Lung (tissue), 12 donors: ENCODE data around the gene BPIFB2. TPM values are rescaled to one million over a fixed set of nuclear protein-coding genes. Genes with fewer than 3 reads are reported as not detected.

Experiments used
- ATAC-seq: fragments of 200-7000 bp; cut with Tn5 transposase; one replicate; pipeline ENCODE4 v1.9.1; 2020; ENCODE audit warnings: moderate number of reproducible peaks; ENCODE audit not compliant: insufficient read depth, low FRiP score
- DNase-seq, 3 donors: peaks; one replicate each; pipeline ENCODE4 v3.0.0-alpha.2; 2013 to 2017
- H3K27ac ChIP-seq, 2 donors: one replicate each; pipeline ENCODE4 v1.5.1; 2013; ENCODE audit warnings: mild to moderate bottlenecking in 2 of 2, moderate library complexity in 2 of 2, control low read depth in 1 of 2, inconsistent platforms in 1 of 2, low read depth in 1 of 2, low read length in 1 of 2
- H3K27me3 ChIP-seq, 3 donors: one replicate each; pipeline ENCODE4 v1.5.1; 2013; ENCODE audit warnings: low read length in 2 of 3; ENCODE audit not compliant: control insufficient read depth in 3 of 3, insufficient read depth in 3 of 3
- H3K36me3 ChIP-seq, 4 donors: one replicate each; pipeline ENCODE4 v1.5.1; 2013; ENCODE audit warnings: low read length in 4 of 4, mild to moderate bottlenecking in 1 of 4, moderate library complexity in 1 of 4; ENCODE audit not compliant: control insufficient read depth in 4 of 4, insufficient read depth in 4 of 4
- H3K4me1 ChIP-seq, 5 donors: one replicate each; pipeline ENCODE4 v1.5.1; 2013; ENCODE audit warnings: low read length in 5 of 5, mild to moderate bottlenecking in 2 of 5, moderate library complexity in 1 of 5; ENCODE audit not compliant: control insufficient read depth in 5 of 5, insufficient read depth in 5 of 5
- H3K4me3 ChIP-seq: one replicate; pipeline ENCODE4 v1.5.1; 2013; ENCODE audit warnings: mild to moderate bottlenecking, control low read depth, moderate library complexity
- H3K9ac ChIP-seq, 2 donors: one replicate each; pipeline ENCODE4 v1.5.1; 2013; ENCODE audit warnings: low read length in 2 of 2, control low read depth in 1 of 2; ENCODE audit not compliant: insufficient read depth in 1 of 2
- H3K9me3 ChIP-seq, 4 donors: one replicate each; pipeline ENCODE4 v1.5.1; 2013; ENCODE audit warnings: low read length in 3 of 4, mild to moderate bottlenecking in 1 of 4, moderate library complexity in 1 of 4; ENCODE audit not compliant: control insufficient read depth in 4 of 4, insufficient read depth in 3 of 4
- CTCF ChIP-seq: IDR thresholded peaks from 2 replicates; pipeline ENCODE4 v1.5.1; 2012; ENCODE audit warnings: mild to moderate bottlenecking; ENCODE audit errors: control extremely low read depth, extremely low read depth
- WGBS, 2 donors: extraction: QIAGEN DNeasy Blood & Tissue Kit; methylation state at CpG; one replicate each; pipeline ENCODE4 v1.1.7; 2013; 5-methylcytosine and 5-hydroxymethylcytosine counted together
- polyA plus RNA-seq, 2 donors: library from polyadenylated mRNA; stranded (reverse); fragments of 200-250 nt; gene quantifications; one replicate each; pipeline ENCODE4 v1.2.1, GENCODE V29; 2013
- total RNA-seq, 2 donors: library from RNA; depleted of rRNA in 1 of 2; stranded (reverse); fragments of >200 nt in 1 of 2; gene quantifications; one replicate each; pipeline ENCODE4 v1.2.1, GENCODE V29; 2014 to 2021
- donor health status: control.
- donor health status: control.
- donor health status: Bipolar disorder and iron deficiency.
- donor health status: healthy.
- donor health status: DM: yes; HTN: yes; CAD: no.

The BPIFB2 gene
- total and polyA plus RNA-seq, 4 donors, result 0.41 to 3.0 (median 1.6) TPM

- ATAC-seq (no peak), DNase-seq (no peak)
- no peak overlapping the region for H3K9ac ChIP-seq
- peaks cover 0 to 12% (median 3%) of the 10 kb centered on the region in 3 donors for H3K27me3 ChIP-seq
- no peaks in the 10 kb centered on the region for H3K36me3 ChIP-seq
- no peaks in the 10 kb centered on the region for H3K9me3 ChIP-seq
- H3K27ac ChIP-seq, result no peak overlapping the region
- H3K4me3 ChIP-seq, result no peak overlapping the region
- H3K4me1 ChIP-seq, result no peaks in the 10 kb centered on the region
- TF ChIP-seq CTCF, result no peak
- whole genome bisulfite sequencing, 2 donors, result 75 to 81% methylated on average over 10 of the region's 10 CpGs
Measured at GRCh38 chr20:33026779-33027759, 19.6 kb downstream of the BPIFB2 start.

GRCh38 chr20:33027769-33028751 is 20.6 kb downstream of the BPIFB2 start:
- Histone ChIP-seq H3K27ac (no peak overlapping the region), H3K9me3 (no peaks in the 10 kb centered on the region), H3K4me3 (no peak overlapping the region), H3K9ac (no peak overlapping the region), H3K36me3 (no peaks in the 10 kb centered on the region), H3K4me1 (no peaks in the 10 kb centered on the region), H3K27me3 (peaks cover 0 to 9% (median 3%) of the 10 kb centered on the region in 3 donors)
- ATAC-seq (no peak), DNase-seq (no peak)
- WGBS, 2 donors, result 78 to 85% methylated on average over 12 of the region's 12 CpGs
- no peak for TF ChIP-seq CTCF

- no peak for ATAC-seq
- no peaks in the 10 kb centered on the region for H3K36me3 ChIP-seq
- no peak for DNase-seq
- no peak overlapping the region for H3K27ac ChIP-seq
- H3K27me3 ChIP-seq, result peaks cover 0 to 9% (median 3%) of the 10 kb centered on the region in 3 donors
- no peak for TF ChIP-seq CTCF
- H3K9ac ChIP-seq, result no peak overlapping the region
- WGBS, 2 donors, result 73 to 77% methylated on average over 7 of the region's 7 CpGs
- H3K4me1 ChIP-seq, result no peaks in the 10 kb centered on the region
- H3K9me3 ChIP-seq, result peaks cover 0 to 4% (median under 1%) of the 10 kb centered on the region in 4 donors
- no peak overlapping the region for H3K4me3 ChIP-seq
Measured at GRCh38 chr20:33028875-33029274, 21.4 kb downstream of the BPIFB2 start.
